ENCODE data around the gene ARIH1. TPM values are rescaled to one million over a fixed set of nuclear protein-coding genes. Genes with fewer than 3 reads are reported as not detected.
"Not testable (repeated sequence)": the region's sequence is repeated elsewhere in the genome, so short reads cannot be mapped to it uniquely, and the experiment has no call there.

The ARIH1 gene
- polyA plus RNA-seq, 3 donors = 13.5 to 47.2 (median 14.4) TPM

DNA sequence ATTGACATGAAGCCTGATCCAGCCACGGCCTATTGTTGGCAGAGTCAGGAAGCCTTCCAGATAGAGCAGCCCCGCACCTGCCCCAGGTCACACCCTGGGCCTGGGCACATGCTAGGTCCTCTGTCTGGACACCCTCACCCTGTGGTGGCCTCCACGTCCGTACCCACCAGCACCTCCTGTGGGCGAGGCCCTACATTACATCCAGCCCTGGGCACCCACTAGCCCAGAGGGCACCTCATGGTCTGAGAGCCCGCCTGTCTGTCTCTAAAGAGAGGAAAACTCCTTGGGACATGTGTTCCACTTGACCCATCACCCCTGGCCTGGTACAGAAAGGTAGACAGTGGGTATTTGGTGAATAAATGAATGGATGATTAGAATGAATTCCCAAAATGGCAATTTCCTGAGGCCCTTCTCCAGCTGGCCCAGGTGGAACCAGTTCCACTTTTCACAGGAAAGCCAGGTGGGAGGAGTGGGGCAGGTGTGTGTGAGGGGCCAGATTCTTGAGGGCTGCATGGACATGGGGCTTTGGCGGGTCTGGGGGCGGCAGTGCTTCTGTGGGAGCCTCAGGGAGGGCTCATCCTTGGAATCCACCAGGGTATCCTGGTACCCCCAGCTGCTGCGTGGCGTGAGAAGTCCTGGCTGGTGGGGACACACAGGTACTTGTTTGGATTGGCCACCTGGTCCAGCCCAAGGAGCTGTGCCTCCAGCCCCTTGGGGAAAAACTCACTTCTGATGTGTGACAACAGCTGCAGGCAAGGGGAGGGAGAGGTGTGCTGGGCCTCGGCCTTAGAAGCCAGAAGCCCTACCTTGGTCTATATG is 154.3 kb downstream of the ARIH1 start:
- DNase-seq; H3K4me2 ChIP-seq (replicated peaks; ENCODE audit: extremely low read depth, low read length, poor library complexity, severe bottlenecking); H3K27me3 ChIP-seq (ENCODE audit: control insufficient read depth in 2 of 2, insufficient read depth in 2 of 2, low read length in 2 of 2); H3K4me3 Mint-ChIP-seq; H3K4me1 ChIP-seq (ENCODE audit: control insufficient read depth in 1 of 2, insufficient read depth in 2 of 2, low read length in 2 of 2); H2AFZ ChIP-seq (ENCODE audit: insufficient read depth, low read depth, low read length, poor library complexity, severe bottlenecking); H3K36me3 Mint-ChIP-seq; H3K27ac Mint-ChIP-seq; H3K9me3 Mint-ChIP-seq; H3K4me1 Mint-ChIP-seq; H3K4me3 ChIP-seq (replicated peaks in 1 of 3; ENCODE audit: low read depth in 2 of 3, low read length in 3 of 3); H3K36me3 ChIP-seq (replicated peaks in 1 of 2; ENCODE audit: control insufficient read depth in 1 of 2, insufficient read depth in 2 of 2, low read length in 2 of 2); H4K20me1 ChIP-seq (ENCODE audit: insufficient read depth, low read length); intact Hi-C loops (cut with micrococcal nuclease); H3K27me3 Mint-ChIP-seq (ENCODE audit: low read depth in 3 of 3); H3K9me3 ChIP-seq (replicated peaks in 1 of 2; ENCODE audit: control insufficient read depth in 1 of 2, insufficient read depth in 1 of 2, low read length in 2 of 2); H3K27ac ChIP-seq (ENCODE audit: low read depth in 1 of 2, low read length in 2 of 2); H3K79me2 ChIP-seq (ENCODE audit: insufficient read depth, low read length); H3K9ac ChIP-seq (ENCODE audit: insufficient read depth, low read length, poor library complexity, severe bottlenecking): not testable (repeated sequence)
- TF ChIP-seq, protein P1, sequence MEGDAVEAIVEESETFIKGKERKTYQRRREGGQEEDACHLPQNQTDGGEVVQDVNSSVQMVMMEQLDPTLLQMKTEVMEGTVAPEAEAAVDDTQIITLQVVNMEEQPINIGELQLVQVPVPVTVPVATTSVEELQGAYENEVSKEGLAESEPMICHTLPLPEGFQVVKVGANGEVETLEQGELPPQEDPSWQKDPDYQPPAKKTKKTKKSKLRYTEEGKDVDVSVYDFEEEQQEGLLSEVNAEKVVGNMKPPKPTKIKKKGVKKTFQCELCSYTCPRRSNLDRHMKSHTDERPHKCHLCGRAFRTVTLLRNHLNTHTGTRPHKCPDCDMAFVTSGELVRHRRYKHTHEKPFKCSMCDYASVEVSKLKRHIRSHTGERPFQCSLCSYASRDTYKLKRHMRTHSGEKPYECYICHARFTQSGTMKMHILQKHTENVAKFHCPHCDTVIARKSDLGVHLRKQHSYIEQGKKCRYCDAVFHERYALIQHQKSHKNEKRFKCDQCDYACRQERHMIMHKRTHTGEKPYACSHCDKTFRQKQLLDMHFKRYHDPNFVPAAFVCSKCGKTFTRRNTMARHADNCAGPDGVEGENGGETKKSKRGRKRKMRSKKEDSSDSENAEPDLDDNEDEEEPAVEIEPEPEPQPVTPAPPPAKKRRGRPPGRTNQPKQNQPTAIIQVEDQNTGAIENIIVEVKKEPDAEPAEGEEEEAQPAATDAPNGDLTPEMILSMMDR (IDR thresholded peaks at IDR 0.05) = peak; percentile 32
- 91% methylated on average over 9 of the region's 11 CpGs for WGBS (ENCODE audit: insufficient coverage)

DNA sequence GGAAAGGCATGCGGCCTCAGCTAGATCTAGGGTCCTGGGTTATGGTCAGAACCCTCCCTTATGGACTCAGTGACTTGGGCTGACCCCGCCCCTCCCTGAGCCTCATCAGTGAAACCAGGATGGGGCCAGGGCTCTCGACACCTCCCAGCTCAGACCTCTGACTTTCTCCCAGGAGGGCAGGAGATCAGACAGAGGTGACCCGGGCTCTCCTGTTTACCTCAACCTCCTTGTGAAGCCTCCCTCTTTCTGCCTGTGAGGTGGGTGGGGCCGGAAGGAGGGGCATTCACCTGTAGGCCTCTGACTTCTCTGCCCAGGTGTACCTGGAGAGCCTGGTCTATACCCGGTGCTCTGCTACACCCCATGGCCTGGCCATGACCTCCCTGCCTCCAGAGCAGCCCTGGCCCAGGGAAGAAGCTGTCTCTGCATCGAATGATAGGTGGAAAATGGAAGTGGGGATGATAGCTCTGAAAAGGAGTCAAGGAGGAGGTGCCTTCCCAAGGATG is 155.0 kb downstream of the ARIH1 start:
- H3K36me3 Mint-ChIP-seq; H3K36me3 ChIP-seq (replicated peaks in 1 of 2; ENCODE audit: control insufficient read depth in 1 of 2, insufficient read depth in 2 of 2, low read length in 2 of 2); H4K20me1 ChIP-seq (ENCODE audit: insufficient read depth, low read length); H3K4me1 Mint-ChIP-seq; H3K27me3 Mint-ChIP-seq (ENCODE audit: low read depth in 3 of 3); H3K4me3 ChIP-seq (replicated peaks in 1 of 3; ENCODE audit: low read depth in 2 of 3, low read length in 3 of 3); H3K9me3 ChIP-seq (replicated peaks in 1 of 2; ENCODE audit: control insufficient read depth in 1 of 2, insufficient read depth in 1 of 2, low read length in 2 of 2); H3K27ac ChIP-seq (ENCODE audit: low read depth in 1 of 2, low read length in 2 of 2); H2AFZ ChIP-seq (ENCODE audit: insufficient read depth, low read depth, low read length, poor library complexity, severe bottlenecking); H3K9ac ChIP-seq (ENCODE audit: insufficient read depth, low read length, poor library complexity, severe bottlenecking); H3K27me3 ChIP-seq (ENCODE audit: control insufficient read depth in 2 of 2, insufficient read depth in 2 of 2, low read length in 2 of 2); intact Hi-C loops (cut with micrococcal nuclease); H3K79me2 ChIP-seq (ENCODE audit: insufficient read depth, low read length); H3K27ac Mint-ChIP-seq; H3K4me3 Mint-ChIP-seq; DNase-seq; H3K4me2 ChIP-seq (replicated peaks; ENCODE audit: extremely low read depth, low read length, poor library complexity, severe bottlenecking); H3K9me3 Mint-ChIP-seq; H3K4me1 ChIP-seq (ENCODE audit: control insufficient read depth in 1 of 2, insufficient read depth in 2 of 2, low read length in 2 of 2): not testable (repeated sequence)
- WGBS (ENCODE audit: insufficient coverage) = 91% methylated on average over 4 of the region's 7 CpGs

DNA sequence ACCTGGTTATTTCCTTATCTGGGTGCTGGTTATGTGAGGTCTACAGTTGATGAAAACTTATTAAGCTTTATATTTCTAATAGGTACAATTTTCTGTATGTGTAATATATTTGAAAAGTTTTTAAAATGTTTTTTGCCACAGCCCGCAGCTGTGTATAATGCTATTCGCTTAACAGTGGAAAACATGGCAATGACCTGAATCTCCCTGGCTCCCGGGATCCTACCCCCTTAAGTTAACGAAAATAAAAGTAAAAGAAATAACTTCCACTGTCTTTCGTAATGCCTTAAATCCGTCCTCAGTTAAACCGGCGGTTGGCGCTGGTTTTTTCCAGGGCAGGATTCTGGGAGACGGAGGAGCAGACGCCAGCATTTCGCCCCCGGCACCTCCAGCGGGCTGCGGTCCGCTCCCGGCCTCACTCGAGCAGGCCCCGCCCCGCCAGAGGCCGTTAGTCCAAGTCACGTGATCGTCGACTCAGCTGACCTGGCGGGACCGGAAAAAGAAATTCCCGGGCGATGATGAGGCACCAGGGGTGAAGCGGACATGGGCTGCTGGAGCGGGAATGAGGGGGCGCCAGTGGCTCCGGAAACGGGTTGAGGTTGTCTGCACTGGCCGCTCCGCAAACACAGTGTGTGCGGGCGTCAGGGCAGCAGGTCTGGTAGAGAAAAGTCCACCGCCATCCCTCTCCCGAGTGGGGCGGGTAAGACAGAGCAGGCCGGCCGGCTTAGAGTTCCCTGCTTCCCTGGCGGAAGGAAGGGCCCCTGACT is 162.6 kb downstream of the ARIH1 start:
- H3K4me1 Mint-ChIP-seq; H3K36me3 ChIP-seq (replicated peaks in 1 of 2; ENCODE audit: control insufficient read depth in 1 of 2, insufficient read depth in 2 of 2, low read length in 2 of 2); H3K36me3 Mint-ChIP-seq; H2AFZ ChIP-seq (ENCODE audit: insufficient read depth, low read depth, low read length, poor library complexity, severe bottlenecking); H3K9me3 ChIP-seq (replicated peaks in 1 of 2; ENCODE audit: control insufficient read depth in 1 of 2, insufficient read depth in 1 of 2, low read length in 2 of 2); H3K4me2 ChIP-seq (replicated peaks; ENCODE audit: extremely low read depth, low read length, poor library complexity, severe bottlenecking); H3K27me3 ChIP-seq (ENCODE audit: control insufficient read depth in 2 of 2, insufficient read depth in 2 of 2, low read length in 2 of 2); H3K27me3 Mint-ChIP-seq (ENCODE audit: low read depth in 3 of 3); H3K27ac ChIP-seq (ENCODE audit: low read depth in 1 of 2, low read length in 2 of 2); H3K4me1 ChIP-seq (ENCODE audit: control insufficient read depth in 1 of 2, insufficient read depth in 2 of 2, low read length in 2 of 2); intact Hi-C loops (cut with micrococcal nuclease); H3K79me2 ChIP-seq (ENCODE audit: insufficient read depth, low read length); H4K20me1 ChIP-seq (ENCODE audit: insufficient read depth, low read length); H3K9ac ChIP-seq (ENCODE audit: insufficient read depth, low read length, poor library complexity, severe bottlenecking); H3K27ac Mint-ChIP-seq; H3K9me3 Mint-ChIP-seq: not testable (repeated sequence)
- no CpG with 5 or more reads among the region's 43 CpGs for WGBS (ENCODE audit: insufficient coverage)
- DNase-seq = peak in 2 of 3 donors; percentile 8 to 72
- peak overlapping the region; percentile 22 to 51 (median 38) for H3K4me3 ChIP-seq (replicated peaks in 1 of 3; ENCODE audit: low read depth in 2 of 3, low read length in 3 of 3)
- peak overlapping the region in 1 of 2 donors; percentile 31 for H3K4me3 Mint-ChIP-seq

Measured in CD14-positive monocyte (primary cell).